ENCODE measurements around the gene CCR8. TPM values are rescaled to one million over a fixed set of nuclear protein-coding genes. Genes with fewer than 3 reads are reported as not detected.

Gene CCR8
- total RNA-seq: not detected

DNA sequence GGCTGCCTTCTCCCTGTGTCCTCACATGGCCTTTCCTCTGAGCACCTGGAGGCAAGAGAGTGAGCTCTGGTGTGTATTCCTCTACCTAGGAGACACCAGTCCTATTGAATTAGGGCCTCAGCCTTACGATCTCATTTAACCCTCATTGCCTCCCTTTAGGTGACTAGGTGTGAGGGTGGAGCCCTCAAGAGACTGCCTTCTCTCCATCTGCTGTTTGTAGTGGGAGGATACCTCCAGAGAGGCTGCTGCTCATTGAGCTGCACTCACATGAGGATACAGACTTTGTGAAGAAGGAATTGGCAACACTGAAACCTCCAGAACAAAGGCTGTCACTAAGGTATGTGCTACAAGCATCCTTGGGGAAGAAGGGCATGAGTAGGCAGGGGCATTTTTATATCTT lies at the start of gene CCR8:
Gene CCR8 (plus strand): TSS at position 217 of the 400 bp plus-strand sequence. CDS start 2,623 bp downstream, outside the sequence.
- intact Hi-C loops (cut with DNase I): no loop called here
- TF ChIP-seq POLR2A (IDR thresholded peaks at IDR 0.05): no peak
- TF ChIP-seq POLR2AphosphoS5 (IDR thresholded peaks at IDR 0.05; ENCODE audit: insufficient read depth in 1 of 2, low read depth in 1 of 2): no peak
- H3K9me3 ChIP-seq: no peaks in the 10 kb centered on the region
- H3K4me3 ChIP-seq: no peak within 1 kb of the TSS
- DNase-seq (ENCODE audit: extremely low spot score in 2 of 2): no peak
- H3K27ac ChIP-seq: no peak within 1 kb of the TSS
- H3K27me3 ChIP-seq: no peaks in the 10 kb centered on the region
- H3K4me1 ChIP-seq: no peaks in the 10 kb centered on the region
- H3K36me3 ChIP-seq: no peaks in the 10 kb centered on the region

- no peak for TF ChIP-seq POLR2AphosphoS5 (IDR thresholded peaks at IDR 0.05; ENCODE audit: insufficient read depth in 1 of 2, low read depth in 1 of 2)
- TF ChIP-seq CTCF (IDR thresholded peaks at IDR 0.05): no peak
- no peak for TF ChIP-seq POLR2A (IDR thresholded peaks at IDR 0.05)
- DNase-seq (ENCODE audit: extremely low spot score in 2 of 2): peak in 1 of 2 donors; percentile 58
- intact Hi-C loops (cut with DNase I): no loop called here
Observed at GRCh38 chr3:39279745-39280517, 49.6 kb upstream of the CCR8 start, which contains the start of gene CX3CR1. Gene CX3CR1, minus strand, starts transcription at chr3:39280036. Its CDS starts 13,527 bp downstream, at chr3:39266509.

GRCh38 chr3:39280571-39280970 lies 48.9 kb upstream of the CCR8 start:
- DNase-seq (ENCODE audit: extremely low spot score in 2 of 2): peak in 1 of 2 donors; percentile 78
- intact Hi-C loops (cut with DNase I): no loop called here
- Histone ChIP-seq H3K36me3 (no peaks in the 10 kb centered on the region), H3K27me3 (no peaks in the 10 kb centered on the region), H3K4me3 (no peak overlapping the region), H3K27ac (no peak overlapping the region), H3K9me3 (no peaks in the 10 kb centered on the region), H3K4me1 (no peaks in the 10 kb centered on the region)
- no peak for TF ChIP-seq POLR2AphosphoS5 (IDR thresholded peaks at IDR 0.05; ENCODE audit: insufficient read depth in 1 of 2, low read depth in 1 of 2)
- TF ChIP-seq POLR2A (IDR thresholded peaks at IDR 0.05): no peak
- TF ChIP-seq CTCF (IDR thresholded peaks at IDR 0.05): no peak

More at GRCh38 chr3:39279745-39280517, 49.6 kb upstream of the CCR8 start, which contains the start of gene CX3CR1:
- Histone ChIP-seq H3K9me3 (no peaks in the 10 kb centered on the region), H3K27ac (no peak within 1 kb of the TSS), H3K4me1 (no peaks in the 10 kb centered on the region), H3K36me3 (no peaks in the 10 kb centered on the region), H3K27me3 (no peaks in the 10 kb centered on the region), H3K4me3 (no peak within 1 kb of the TSS)

DNA sequence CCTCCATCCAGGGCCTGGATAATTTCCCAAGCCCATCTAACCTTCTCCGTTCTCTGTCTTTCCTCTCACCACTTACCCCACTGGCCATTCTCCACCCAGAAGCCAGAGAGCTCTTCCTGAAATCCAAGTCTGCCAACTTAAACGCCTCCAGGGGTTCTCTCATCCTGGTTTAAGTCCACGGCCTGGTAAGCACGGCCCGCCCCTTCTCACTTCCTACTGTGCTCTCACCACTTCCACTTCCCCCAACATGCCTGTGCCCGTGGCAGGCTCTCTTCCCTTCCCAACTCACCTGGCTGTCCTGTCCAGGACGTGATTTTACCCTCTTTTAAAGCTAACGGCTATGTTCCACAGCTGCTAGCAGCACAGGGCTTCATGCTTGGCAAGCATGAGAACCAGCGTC lies 48.0 kb upstream of the CCR8 start:
- H3K36me3 ChIP-seq: no peaks in the 10 kb centered on the region
- H3K27ac ChIP-seq: no peak overlapping the region
- no peak overlapping the region for H3K4me3 ChIP-seq
- intact Hi-C loops (cut with DNase I): no loop called here
- TF ChIP-seq CTCF (IDR thresholded peaks at IDR 0.05): no peak
- no peak for TF ChIP-seq POLR2A (IDR thresholded peaks at IDR 0.05)
- TF ChIP-seq POLR2AphosphoS5 (IDR thresholded peaks at IDR 0.05; ENCODE audit: insufficient read depth in 1 of 2, low read depth in 1 of 2): no peak
- no peaks in the 10 kb centered on the region for H3K9me3 ChIP-seq
- DNase-seq (ENCODE audit: extremely low spot score in 2 of 2): no peak
- no peaks in the 10 kb centered on the region for H3K27me3 ChIP-seq
- no peaks in the 10 kb centered on the region for H3K4me1 ChIP-seq

GRCh38 chr3:39282057-39282456 lies 47.5 kb upstream of the CCR8 start:
- Histone ChIP-seq H3K27ac (no peak overlapping the region), H3K9me3 (no peaks in the 10 kb centered on the region), H3K36me3 (no peaks in the 10 kb centered on the region), H3K4me3 (no peak overlapping the region), H3K4me1 (no peaks in the 10 kb centered on the region), H3K27me3 (no peaks in the 10 kb centered on the region)
- no peak for DNase-seq (ENCODE audit: extremely low spot score in 2 of 2)
- intact Hi-C loops (cut with DNase I): no loop called here
- TF ChIP-seq POLR2AphosphoS5 (IDR thresholded peaks at IDR 0.05; ENCODE audit: insufficient read depth in 1 of 2, low read depth in 1 of 2) (no peak), CTCF (IDR thresholded peaks at IDR 0.05) (no peak), POLR2A (IDR thresholded peaks at IDR 0.05) (no peak)

All from vagina (tissue), 2 donors.